Tibial nerve (tissue), 4 donors: ENCODE measurements around the gene GMDS. TPM values are rescaled to one million over a fixed set of nuclear protein-coding genes. Genes with fewer than 3 reads are reported as not detected.

ENCODE experiments used
- DNase-seq, 2 donors: peaks; one replicate each; pipeline ENCODE4 v3.0.0-alpha.2; 2019; ENCODE audit warnings: low spot score in 2 of 2
- H3K27ac ChIP-seq, 4 donors: fragments of 200-600 bp; sonication (generic) in 3 of 4; one replicate each; pipeline ENCODE4 v1.5.1; 2017 to 2019; ENCODE audit warnings: mild to moderate bottlenecking in 1 of 4
- H3K27me3 ChIP-seq, 2 donors: fragments of 200-600 bp; sonication (generic) in 1 of 2; one replicate each; pipeline versions ENCODE4 v1.5.1 to v1.6.0; 2017 to 2019
- H3K36me3 ChIP-seq, 3 donors: fragments of 200-600 bp; sonication (generic); one replicate each; pipeline ENCODE4 v1.5.1; 2018 to 2019
- H3K4me1 ChIP-seq, 4 donors: fragments of 200-600 bp; sonication (generic) in 3 of 4; one replicate each; pipeline ENCODE4 v1.5.1; 2017 to 2019
- H3K4me3 ChIP-seq, 4 donors: fragments of 200-600 bp; sonication (generic) in 3 of 4; one replicate each; pipeline ENCODE4 v1.5.1; 2017 to 2019; ENCODE audit warnings: mild to moderate bottlenecking in 1 of 4, moderate library complexity in 1 of 4
- H3K9me3 ChIP-seq, 4 donors: fragments of 200-600 bp; sonication (generic) in 3 of 4; one replicate each; pipeline ENCODE4 v1.5.1; 2017 to 2019
- EP300 ChIP-seq, 2 donors: sonication (generic); formaldehyde crosslinking; IDR thresholded peaks; one replicate each; pipeline ENCODE4 v1.6.1; 2017; ENCODE audit warnings: antibody characterized with exemption in 2 of 2, mild to moderate bottlenecking in 1 of 2
- POLR2A ChIP-seq, 2 donors: fragments of 450-650 bp; IDR thresholded peaks; one replicate each; pipeline ENCODE4 v1.6.1; 2017; ENCODE audit warnings: antibody characterized with exemption in 2 of 2, mild to moderate bottlenecking in 2 of 2, moderate library complexity in 2 of 2
- WGBS, 2 donors: methylation state at CpG; one replicate each; pipeline ENCODE4 v1.1.5; 2018; 5-methylcytosine and 5-hydroxymethylcytosine counted together
- total RNA-seq, 4 donors: library from RNA; depleted of rRNA; stranded (reverse); fragments of >200 nt; gene quantifications; one replicate each; pipeline ENCODE4 v1.1.0, GENCODE V29; 2016
- TF ChIP-seq, protein P1 (sequence below), 5 experiments: fragments of 200-600 bp in 3 of 5; fragments of 450-650 bp in 2 of 5; sonication (generic) in 3 of 5; IDR thresholded peaks; one replicate each; pipeline ENCODE4 v1.5.1; 2016 to 2019; ENCODE audit warnings: antibody characterized with exemption in 5 of 5, mild to moderate bottlenecking in 3 of 5, moderate library complexity in 2 of 5

Gene GMDS
- total RNA-seq, 4 donors from 2014 or later, result 14.9 to 46.5 (median 32.8) TPM

DNA sequence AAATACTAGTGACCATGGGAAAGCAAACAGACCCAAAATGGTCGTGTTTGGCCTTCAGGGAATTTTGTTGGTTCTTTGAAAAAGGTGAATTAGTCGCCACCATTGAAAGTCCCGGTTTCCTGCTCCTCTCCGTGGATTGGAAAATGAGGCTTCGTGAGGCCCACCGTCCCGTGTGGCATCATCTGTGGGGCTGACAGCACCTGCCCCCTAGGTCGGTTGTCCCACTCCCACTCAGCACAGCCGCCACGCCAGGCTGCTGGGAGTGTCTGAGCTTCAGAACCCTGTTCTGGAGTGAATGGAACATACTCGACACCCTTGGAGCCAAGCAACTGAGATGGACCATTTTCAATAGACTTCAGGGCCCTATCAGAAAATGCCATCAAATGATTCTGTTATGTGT lies 668.7 kb downstream of the GMDS start:
- no peak for DNase-seq
- TF ChIP-seq EP300 (IDR thresholded peaks at IDR 0.05) (no peak), POLR2A (IDR thresholded peaks at IDR 0.05) (no peak)
- TF ChIP-seq, protein P1, sequence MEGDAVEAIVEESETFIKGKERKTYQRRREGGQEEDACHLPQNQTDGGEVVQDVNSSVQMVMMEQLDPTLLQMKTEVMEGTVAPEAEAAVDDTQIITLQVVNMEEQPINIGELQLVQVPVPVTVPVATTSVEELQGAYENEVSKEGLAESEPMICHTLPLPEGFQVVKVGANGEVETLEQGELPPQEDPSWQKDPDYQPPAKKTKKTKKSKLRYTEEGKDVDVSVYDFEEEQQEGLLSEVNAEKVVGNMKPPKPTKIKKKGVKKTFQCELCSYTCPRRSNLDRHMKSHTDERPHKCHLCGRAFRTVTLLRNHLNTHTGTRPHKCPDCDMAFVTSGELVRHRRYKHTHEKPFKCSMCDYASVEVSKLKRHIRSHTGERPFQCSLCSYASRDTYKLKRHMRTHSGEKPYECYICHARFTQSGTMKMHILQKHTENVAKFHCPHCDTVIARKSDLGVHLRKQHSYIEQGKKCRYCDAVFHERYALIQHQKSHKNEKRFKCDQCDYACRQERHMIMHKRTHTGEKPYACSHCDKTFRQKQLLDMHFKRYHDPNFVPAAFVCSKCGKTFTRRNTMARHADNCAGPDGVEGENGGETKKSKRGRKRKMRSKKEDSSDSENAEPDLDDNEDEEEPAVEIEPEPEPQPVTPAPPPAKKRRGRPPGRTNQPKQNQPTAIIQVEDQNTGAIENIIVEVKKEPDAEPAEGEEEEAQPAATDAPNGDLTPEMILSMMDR (IDR thresholded peaks at IDR 0.05), result no peak
- Histone ChIP-seq H3K27ac (no peak overlapping the region), H3K27me3 (no peaks in the 10 kb centered on the region), H3K4me1 (peaks cover 0 to 32% (median 8%) of the 10 kb centered on the region in 4 donors), H3K4me3 (no peak overlapping the region), H3K36me3 (no peaks in the 10 kb centered on the region), H3K9me3 (peaks cover 0 to 6% (median 0%) of the 10 kb centered on the region in 4 donors)
- WGBS, 2 donors, result 97 to 98% methylated on average over 11 of the region's 11 CpGs

DNA sequence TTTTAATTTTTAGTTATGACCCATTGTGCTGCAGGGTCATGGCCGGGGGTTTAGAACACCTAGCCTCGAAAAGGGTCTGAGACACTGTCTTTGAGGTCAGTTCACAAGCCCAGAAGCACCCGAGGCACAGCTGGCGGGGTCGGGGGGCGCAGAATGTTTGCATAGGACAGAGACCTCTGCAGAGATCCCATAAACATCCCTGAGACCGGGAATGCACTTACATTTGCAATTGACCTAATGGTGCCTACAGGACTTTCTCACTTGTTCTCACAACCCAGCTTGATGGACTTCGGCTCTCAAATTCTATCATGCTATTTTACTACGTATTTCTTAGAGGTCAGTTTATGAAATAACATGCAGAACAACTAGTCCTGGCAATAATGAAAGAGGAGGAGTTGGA lies 669.2 kb downstream of the GMDS start:
- TF ChIP-seq, protein P1 (IDR thresholded peaks at IDR 0.05), result no peak
- TF ChIP-seq POLR2A (IDR thresholded peaks at IDR 0.05) (no peak), EP300 (IDR thresholded peaks at IDR 0.05) (no peak)
- DNase-seq, result no peak
- no peaks in the 10 kb centered on the region for H3K36me3 ChIP-seq
- no peaks in the 10 kb centered on the region for H3K27me3 ChIP-seq
- H3K4me1 ChIP-seq, result peaks cover 0 to 32% (median 8%) of the 10 kb centered on the region in 4 donors
- H3K27ac ChIP-seq, result peak overlapping the region in 2 of 4 donors; percentile 77 to 88
- H3K9me3 ChIP-seq, result peaks cover 0 to 11% (median under 1%) of the 10 kb centered on the region in 4 donors
- 55 to 71% methylated on average over 9 of the region's 9 CpGs for WGBS, 2 donors
- no peak overlapping the region for H3K4me3 ChIP-seq

- Histone ChIP-seq H3K4me1 (peaks cover 0 to 32% (median 8%) of the 10 kb centered on the region in 4 donors), H3K27ac (peak overlapping the region in 2 of 4 donors; percentile 77 to 88), H3K27me3 (no peaks in the 10 kb centered on the region), H3K9me3 (peaks cover 0 to 19% (median 2%) of the 10 kb centered on the region in 4 donors), H3K4me3 (peak overlapping the region in 2 of 4 donors; percentile 4 to 29), H3K36me3 (no peaks in the 10 kb centered on the region)
- DNase-seq, result peak in 1 of 2 donors; percentile 23
- no peak for TF ChIP-seq EP300 (IDR thresholded peaks at IDR 0.05)
- TF ChIP-seq POLR2A (IDR thresholded peaks at IDR 0.05), result no peak
- TF ChIP-seq, protein P1 (IDR thresholded peaks at IDR 0.05), result no peak
- WGBS, 2 donors, result 21 to 22% methylated on average over 15 to 16 of the region's 16 CpGs
Observed at GRCh38 chr6:1575210-1576041, 670.0 kb downstream of the GMDS start.

GRCh38 chr6:1574890-1575209 lies 670.6 kb downstream of the GMDS start:
- TF ChIP-seq, protein P1 (IDR thresholded peaks at IDR 0.05), result no peak
- TF ChIP-seq POLR2A (IDR thresholded peaks at IDR 0.05) (no peak), EP300 (IDR thresholded peaks at IDR 0.05) (no peak)
- Histone ChIP-seq H3K4me1 (peaks cover 0 to 32% (median 8%) of the 10 kb centered on the region in 4 donors), H3K27ac (peak overlapping the region in 2 of 4 donors; percentile 77 to 88), H3K36me3 (no peaks in the 10 kb centered on the region), H3K4me3 (no peak overlapping the region), H3K27me3 (no peaks in the 10 kb centered on the region), H3K9me3 (peaks cover 0 to 24% (median 2%) of the 10 kb centered on the region in 4 donors)
- DNase-seq, result no peak
- 62 to 68% methylated on average over 6 of the region's 6 CpGs for WGBS, 2 donors

- TF ChIP-seq EP300 (IDR thresholded peaks at IDR 0.05) (no peak), POLR2A (IDR thresholded peaks at IDR 0.05) (no peak)
- TF ChIP-seq, protein P1 (IDR thresholded peaks at IDR 0.05), result no peak
- Histone ChIP-seq H3K9me3 (peaks cover 0 to 27% (median 4%) of the 10 kb centered on the region in 4 donors), H3K4me3 (no peak overlapping the region), H3K4me1 (peaks cover 0 to 32% (median 8%) of the 10 kb centered on the region in 4 donors), H3K27ac (peak overlapping the region in 1 of 4 donors; percentile 88), H3K27me3 (no peaks in the 10 kb centered on the region), H3K36me3 (no peaks in the 10 kb centered on the region)
- WGBS, 2 donors, result 62 to 64% methylated on average over 13 of the region's 13 CpGs
- no peak for DNase-seq
Observed at GRCh38 chr6:1574083-1574761, 671.2 kb downstream of the GMDS start.
